Activated CD4-positive, alpha-beta T cell treated with anti-CD3 and anti-CD28 coated beads, Interleukin-2, amount 50 U/mL, for 4 hours (primary cell): Measurements from ENCODE around the gene MBD3L2B.
A peak's percentile ranks its signal among the peaks of the same experiment; 100 is the strongest.
"Not testable (repeated sequence)": the region's sequence is repeated elsewhere in the genome, so short reads cannot be mapped to it uniquely, and the experiment has no call there.

ENCODE experiments used
- DNase-seq, 2 experiments: peaks; one replicate each; pipeline ENCODE4 v3.0.0-alpha.2; 2020

MBD3L2B gene

DNA sequence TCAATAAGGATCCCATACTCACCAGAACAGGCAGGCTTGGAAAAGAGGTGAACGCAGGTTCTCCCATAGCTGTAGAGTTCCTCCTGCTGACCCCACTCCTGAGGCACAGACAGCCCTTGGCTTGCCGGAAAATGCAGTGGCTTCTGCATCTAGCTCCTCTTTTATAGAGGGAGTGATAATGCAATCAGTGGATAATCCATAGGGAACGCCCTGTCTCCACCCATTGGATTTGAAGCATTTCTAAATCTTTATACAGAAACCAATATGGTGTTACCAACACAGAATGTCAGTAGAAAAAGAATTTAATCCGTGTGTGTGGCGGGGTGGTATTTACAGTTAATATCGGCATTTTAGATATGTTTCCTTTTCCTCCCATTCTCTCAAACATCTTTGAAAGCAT lies at the start of gene MBD3L2B:
Gene MBD3L2B (minus strand): TSS at position 101 of the 400 bp plus-strand sequence. CDS start 34 bp downstream, at position 67.
- DNase-seq: not testable (repeated sequence)

DNA sequence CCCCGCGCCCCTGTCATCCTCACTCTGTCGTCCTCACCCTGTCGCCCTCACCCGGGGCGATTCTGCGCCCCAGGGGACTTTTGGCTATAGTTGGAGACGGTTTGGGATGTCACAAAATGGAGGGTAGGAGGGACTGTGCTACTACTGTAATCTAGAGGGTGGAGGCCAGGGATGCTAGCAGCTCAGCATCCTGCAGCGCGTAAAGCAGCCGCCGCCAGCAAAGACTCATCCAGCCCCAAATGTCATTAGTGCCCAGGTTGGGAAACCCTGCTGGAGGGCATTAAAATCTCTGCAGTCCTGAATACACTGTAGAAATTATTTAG lies 48.6 kb upstream of the MBD3L2B start:
- DNase-seq: peak in 1 of 2 experiments; percentile 13

DNA sequence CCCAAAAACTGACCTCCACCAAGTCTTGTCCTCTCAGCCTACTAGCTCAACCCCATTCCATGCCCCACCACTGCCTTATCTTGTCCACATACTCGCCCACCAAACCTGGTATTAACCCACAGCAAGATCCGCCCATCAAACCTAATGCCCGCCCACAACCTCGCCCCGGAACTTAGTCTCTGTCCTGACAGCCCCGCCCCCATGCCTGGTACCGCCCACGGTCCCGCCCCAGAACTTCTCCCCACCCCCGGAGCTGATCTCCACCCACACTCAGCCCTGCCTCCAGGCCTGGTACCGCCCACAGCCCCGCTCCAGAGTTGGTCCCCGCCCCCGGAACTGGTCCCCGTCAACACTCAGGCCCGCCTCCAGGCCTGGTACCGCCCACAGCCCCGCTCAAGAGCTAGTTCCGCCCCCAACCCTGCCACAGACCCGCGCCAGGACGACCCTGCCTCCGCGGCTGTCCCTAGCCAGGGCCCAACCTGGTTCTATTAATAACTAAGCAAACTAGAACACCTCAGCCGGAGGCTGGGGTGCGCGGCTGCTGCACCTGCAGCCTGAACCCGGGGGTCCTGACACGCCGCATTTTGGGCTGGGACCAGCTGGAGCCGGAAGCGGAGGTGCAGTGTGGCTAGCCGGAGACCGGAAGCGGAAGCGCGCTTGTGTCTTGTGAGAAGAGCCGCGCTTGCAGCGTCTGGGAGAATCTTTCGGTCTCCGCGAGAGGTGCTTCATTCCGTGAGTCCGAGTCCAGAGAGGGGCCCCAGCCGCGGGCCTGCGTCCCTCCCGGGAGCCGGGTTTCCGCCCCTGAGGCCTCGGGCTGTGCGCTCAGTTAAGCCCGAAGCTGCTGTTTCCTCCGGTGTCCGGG lies 48.0 kb upstream of the MBD3L2B start, which contains the start of gene ZNF557:
Gene ZNF557 (plus strand): TSS at position 662 of the 862 bp plus-strand sequence. CDS start 5,372 bp downstream, outside the sequence.
- peak; percentile 99 for DNase-seq

DNA sequence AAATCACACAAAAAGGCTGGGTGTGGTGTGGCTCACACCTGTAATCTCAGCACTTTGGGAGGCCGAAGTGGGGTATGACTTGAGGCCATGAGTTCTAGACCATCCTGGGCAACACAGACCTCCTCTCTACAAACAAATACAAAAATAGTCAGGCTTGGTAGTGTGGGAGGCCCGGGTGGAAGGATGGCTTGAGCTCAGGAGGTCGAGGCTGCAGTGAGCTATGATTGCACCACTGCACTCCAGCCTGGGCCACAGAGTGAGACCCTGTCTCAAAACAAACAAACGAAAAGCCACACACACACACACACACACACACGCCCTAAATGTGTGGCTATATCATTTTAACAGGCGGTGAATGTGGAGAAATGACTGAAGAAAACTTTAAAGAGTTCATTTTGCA lies 47.4 kb upstream of the MBD3L2B start:
- DNase-seq: no peak

DNA sequence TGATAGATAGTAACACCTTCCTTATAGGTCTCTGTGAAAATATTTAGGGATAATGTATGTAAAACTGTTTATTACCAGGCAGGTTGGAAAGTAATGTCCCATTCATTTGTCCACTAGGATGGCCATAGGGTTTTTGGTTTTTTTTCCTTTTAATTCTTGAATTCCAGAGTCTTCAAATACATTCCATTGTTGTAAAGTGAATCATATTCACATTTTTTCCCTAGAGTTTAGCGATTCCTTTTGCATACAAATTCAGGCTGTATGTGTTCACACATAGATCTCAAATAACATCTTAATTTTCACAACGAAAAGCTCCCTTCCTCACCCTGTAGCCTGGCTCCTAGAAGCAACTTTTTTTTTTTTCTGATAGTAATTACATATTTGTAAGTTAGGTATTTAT lies 46.5 kb upstream of the MBD3L2B start:
- no peak for DNase-seq

DNA sequence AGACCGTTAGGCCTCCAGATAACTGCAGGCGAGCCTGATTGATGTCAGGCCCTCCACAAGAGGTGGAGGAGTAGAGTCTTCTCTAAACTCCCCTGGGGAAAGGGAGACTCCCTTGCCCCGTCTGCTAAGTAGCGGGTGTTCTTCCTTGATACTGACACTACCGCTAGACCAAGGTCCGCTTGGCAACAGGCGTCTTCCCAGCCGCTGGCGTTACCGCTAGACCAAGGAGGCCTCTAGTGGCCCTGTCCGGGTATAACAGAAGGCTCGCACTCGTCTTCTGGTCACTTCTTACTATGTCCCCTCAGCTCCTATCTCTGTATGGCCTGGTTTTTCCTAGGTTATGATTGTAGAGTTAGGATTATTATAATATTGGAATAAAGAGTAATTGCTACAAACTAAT lies 45.9 kb upstream of the MBD3L2B start:
- DNase-seq: not testable (repeated sequence)

DNA sequence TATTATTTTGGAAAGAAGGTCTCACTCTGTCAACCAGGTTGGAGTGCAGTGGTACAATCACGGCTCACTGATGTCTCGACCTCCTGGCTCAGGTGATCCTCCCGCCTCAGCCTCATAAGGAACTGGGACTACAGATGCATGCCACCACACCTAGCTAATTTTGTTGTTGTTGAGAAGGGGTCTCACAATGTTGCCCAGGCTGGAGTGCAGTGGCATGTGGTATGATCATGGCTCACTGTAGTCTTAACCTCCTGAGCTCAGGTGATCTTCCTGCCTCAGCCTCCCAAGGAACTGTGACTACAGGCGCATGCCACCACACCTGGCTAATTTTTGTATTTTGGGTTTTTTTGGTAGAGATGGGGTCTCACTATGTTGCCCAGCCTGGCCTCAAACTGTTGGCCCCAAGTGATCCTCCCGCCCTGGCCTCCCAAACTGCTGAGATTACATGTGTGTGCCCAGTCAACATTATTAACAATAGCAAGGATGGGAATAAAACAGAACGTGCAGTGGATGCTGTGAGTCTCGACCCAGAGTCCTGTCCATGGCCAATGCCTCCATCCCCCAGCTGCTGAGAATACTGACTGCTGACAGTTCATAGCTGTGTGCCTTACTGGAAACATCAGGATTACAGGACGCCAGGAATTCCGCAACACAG lies 42.7 kb upstream of the MBD3L2B start:
- no peak for DNase-seq

DNA sequence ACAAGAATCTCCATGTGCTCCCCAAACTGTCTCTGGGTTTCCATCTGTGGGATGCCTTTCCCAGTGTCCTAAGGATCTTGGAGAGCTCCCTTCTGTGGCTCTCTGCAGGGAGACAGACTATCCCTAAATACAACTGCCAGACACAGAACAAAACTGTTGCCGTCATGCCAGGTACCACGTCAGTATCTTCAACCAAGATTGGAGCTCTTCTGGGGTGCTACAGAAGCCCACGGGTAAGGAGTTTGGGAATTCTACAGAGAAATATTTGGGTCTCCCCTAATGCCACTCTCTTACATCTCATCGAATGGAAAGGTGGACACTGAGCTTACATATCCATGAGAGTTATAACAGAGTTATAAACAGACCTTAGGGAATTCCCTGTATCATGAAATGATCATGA lies 42.1 kb upstream of the MBD3L2B start:
- DNase-seq: no peak

DNA sequence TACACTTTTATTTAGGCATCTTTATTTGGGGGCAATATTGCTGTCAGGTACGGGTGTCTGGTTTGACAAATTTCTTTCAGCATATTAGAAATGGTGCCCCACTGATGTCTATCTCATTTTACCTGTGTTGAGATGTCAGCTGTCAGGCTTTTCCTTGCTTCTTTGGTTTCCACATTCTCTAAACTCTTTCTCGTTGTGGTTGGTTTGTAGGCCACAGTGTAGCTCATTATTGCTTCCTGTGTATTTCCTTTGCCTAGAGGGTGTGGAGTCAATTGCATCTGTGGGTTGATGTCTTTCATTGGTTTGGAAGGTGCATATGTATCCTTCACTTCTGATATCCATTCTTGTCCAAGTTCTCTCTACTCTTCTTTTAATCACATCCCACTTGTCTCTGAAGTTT lies 38.7 kb upstream of the MBD3L2B start:
- not testable (repeated sequence) for DNase-seq

GRCh38 chr19:7058576-7058975 lies 37.3 kb upstream of the MBD3L2B start, which contains the start of gene MBD3L3:
Gene MBD3L3 (minus strand): TSS chr19:7058676. CDS start chr19:7058605, 71 bp downstream.
- DNase-seq: not testable (repeated sequence)

GRCh38 chr19:7056371-7056770 lies 35.1 kb upstream of the MBD3L2B start:
- DNase-seq: not testable (repeated sequence)

DNA sequence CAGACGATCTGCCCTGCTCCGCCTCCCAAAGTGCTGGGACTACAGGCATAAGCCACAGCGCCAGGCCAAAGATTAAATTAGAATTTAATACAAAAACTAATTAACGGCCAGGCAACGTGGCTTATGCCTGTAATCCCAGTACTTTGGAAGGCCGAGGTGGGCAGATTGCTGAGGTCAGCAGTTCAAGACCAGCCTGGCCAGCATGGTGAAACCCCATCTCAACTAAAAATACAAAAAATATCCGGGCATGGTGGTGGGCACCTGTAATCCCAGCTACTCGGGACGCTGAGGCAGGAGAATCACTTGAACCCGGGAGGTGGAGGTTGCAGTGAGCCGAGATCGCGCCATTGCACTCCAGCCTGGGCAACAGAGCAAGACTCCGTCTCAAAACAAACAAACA lies 34.4 kb upstream of the MBD3L2B start:
- not testable (repeated sequence) for DNase-seq

DNA sequence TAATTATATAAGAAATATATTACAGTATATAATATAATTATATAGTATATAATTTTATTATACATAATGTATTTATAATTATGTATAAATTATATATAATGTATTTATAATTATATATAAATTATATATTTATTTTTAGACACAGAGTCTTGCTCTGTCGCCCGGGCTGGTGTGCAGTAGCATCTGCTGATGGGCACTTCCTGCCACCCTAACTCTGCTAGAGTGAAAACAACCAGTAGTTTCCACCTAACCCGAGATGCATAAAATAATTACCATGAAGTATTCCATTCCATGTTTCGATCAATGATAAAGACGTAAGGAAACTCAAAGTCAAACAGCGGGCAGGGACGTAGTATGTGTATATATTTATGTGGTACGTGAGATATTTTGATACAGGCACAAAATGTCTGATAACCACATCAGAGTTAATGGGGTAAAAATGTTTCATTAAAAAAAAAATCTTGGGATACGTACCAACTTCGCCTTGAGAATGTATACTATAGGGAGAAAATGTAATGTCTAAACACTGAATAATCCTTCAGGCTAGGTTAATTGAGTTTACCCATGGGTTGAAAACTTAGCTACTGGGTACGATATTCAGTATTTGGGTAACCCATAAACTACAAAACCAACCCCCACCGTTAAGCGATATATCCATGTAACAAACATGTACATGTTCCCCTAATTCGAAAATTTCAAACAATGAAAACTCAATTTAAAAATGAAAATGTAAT lies 33.6 kb upstream of the MBD3L2B start:
- not testable (repeated sequence) for DNase-seq

DNA sequence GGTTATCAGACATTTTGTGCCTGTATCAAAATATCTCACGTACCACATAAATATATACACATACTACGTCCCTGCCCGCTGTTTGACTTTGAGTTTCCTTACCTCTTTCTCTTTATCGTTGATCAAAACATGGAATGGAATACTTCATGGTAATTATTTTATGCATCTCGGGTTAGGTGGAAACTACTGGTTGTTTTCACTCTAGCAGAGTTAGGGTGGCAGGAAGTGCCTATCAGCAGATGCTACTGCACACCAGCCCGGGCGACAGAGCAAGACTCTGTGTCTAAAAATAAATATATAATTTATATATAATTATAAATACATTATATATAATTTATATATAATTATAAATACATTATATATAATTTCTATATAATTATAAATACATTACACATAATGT lies 31.7 kb upstream of the MBD3L2B start:
- DNase-seq: not testable (repeated sequence)

DNA sequence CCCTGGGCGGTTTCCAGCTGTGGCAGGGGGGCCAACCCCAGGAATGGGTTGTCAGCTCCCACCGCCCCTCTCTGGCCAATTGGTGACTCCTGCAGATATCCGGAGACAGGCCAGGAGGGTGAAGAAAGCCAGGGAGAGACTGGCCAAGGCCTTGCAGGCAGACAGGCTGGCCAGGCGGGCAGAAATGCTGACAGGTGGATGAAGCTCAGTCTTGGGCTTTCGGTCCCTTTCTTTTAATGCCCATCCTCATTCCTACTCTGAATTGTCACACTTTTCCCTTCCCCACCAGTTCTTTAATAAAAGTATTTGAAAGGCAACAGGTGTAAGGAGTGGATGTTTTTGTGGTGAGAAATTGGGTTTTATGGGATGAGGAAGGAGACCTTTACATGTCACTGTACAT lies 30.2 kb upstream of the MBD3L2B start:
- DNase-seq: not testable (repeated sequence)

- not testable (repeated sequence) for DNase-seq
Observed at GRCh38 chr19:7049021-7049420, 27.8 kb upstream of the MBD3L2B start, which contains the start of gene MBD3L2. Gene MBD3L2 (plus strand): TSS chr19:7049321. CDS start chr19:7049374, 53 bp downstream.

DNA sequence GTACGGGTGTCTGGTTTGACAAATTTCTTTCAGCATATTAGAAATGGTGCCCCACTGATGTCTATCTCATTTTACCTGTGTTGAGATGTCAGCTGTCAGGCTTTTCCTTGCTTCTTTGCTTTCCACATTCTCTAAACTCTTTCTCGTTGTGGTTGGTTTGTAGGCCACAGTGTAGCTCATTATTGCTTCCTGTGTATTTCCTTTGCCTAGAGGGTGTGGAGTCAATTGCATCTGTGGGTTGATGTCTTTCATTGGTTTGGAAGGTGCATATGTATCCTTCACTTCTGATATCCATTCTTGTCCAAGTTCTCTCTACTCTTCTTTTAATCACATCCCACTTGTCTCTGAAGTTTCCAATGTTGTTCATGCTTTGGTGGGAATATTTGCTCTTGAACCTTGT lies 20.3 kb upstream of the MBD3L2B start:
- DNase-seq: not testable (repeated sequence)

DNA sequence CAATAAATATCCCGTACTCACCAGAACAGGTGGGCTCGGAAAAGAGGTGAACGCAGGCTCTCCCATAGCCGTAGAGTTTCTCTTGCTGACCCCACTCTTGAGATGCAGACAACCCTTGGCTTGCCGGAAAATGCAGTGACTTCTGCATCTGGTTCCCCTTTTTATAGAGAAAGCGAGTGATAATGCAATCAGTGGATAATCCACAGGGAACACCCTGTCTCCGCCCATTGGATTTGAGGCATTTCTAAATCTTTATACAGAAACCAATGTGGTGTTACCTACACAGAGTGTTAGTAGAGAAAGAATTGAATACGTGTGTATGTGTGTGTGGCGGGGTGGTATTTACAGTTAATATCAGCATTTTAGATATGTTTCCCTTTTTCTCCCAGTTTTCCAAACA lies 18.8 kb upstream of the MBD3L2B start, which contains the start of gene MBD3L4:
Gene MBD3L4 (minus strand): TSS at position 101 of the 400 bp plus-strand sequence. CDS start 35 bp downstream, at position 66.
- DNase-seq: not testable (repeated sequence)

DNA sequence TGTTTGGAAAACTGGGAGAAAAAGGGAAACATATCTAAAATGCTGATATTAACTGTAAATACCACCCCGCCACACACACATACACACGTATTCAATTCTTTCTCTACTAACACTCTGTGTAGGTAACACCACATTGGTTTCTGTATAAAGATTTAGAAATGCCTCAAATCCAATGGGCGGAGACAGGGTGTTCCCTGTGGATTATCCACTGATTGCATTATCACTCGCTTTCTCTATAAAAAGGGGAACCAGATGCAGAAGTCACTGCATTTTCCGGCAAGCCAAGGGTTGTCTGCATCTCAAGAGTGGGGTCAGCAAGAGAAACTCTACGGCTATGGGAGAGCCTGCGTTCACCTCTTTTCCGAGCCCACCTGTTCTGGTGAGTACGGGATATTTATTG lies 9.0 kb upstream of the MBD3L2B start, which contains the start of gene MBD3L5:
Gene MBD3L5 (plus strand): TSS at position 301 of the 400 bp plus-strand sequence. CDS start 34 bp downstream, at position 335.
- DNase-seq: not testable (repeated sequence)

DNA sequence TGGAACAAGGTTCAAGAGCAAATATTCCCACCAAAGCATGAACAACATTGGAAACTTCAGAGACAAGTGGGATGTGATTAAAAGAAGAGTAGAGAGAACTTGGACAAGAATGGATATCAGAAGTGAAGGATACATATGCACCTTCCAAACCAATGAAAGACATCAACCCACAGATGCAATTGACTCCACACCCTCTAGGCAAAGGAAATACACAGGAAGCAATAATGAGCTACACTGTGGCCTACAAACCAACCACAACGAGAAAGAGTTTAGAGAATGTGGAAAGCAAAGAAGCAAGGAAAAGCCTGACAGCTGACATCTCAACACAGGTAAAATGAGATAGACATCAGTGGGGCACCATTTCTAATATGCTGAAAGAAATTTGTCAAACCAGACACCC lies 7.6 kb upstream of the MBD3L2B start:
- not testable (repeated sequence) for DNase-seq

GRCh38 chr19:7018828-7019227 lies 2.4 kb downstream of the MBD3L2B start:
- no peak for DNase-seq

DNA sequence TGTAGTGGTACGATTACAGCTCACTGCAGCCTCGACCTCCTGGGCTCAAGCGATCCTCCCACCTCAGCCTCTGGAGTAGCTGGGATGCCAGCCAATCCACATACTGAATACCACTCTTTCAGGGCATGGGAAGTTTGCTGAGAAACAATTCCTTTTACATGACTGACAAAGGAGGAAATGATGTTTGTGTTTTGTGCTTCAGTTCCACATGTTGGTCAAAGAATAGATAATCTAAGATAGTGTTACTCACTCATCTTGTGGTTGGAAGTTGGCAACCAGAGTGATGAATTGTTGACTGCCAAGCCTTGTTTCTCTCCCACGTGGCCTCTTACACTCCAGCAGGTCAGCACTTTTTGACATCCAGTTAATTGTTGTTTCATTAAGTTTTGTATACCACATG lies 7.6 kb downstream of the MBD3L2B start:
- no peak for DNase-seq
